Measurements from ENCODE around the gene OXLD1.

OXLD1 gene

GRCh38 chr17:81703747-81704654 lies 37.6 kb upstream of the OXLD1 start:
- DNase-seq (ENCODE audit: low read depth, low spot score) = no peak
- peak overlapping the region; percentile 75 for H3K4me3 ChIP-seq (ENCODE audit: low read length)

GRCh38 chr17:81702934-81703746 lies 36.7 kb upstream of the OXLD1 start, which contains the start of gene MRPL12:
TSS of gene MRPL12 (plus strand) at chr17:81703367. CDS start at chr17:81703502, 135 bp downstream.
- peak; percentile 87 for DNase-seq (ENCODE audit: low read depth, low spot score)
- H3K4me3 ChIP-seq (ENCODE audit: low read length) = peak within 1 kb of the TSS; percentile 75

- peak overlapping the region; percentile 75 for H3K4me3 ChIP-seq (ENCODE audit: low read length)
- DNase-seq (ENCODE audit: low read depth, low spot score) = no peak
Observed at GRCh38 chr17:81701288-81702071, 35.1 kb upstream of the OXLD1 start.

GRCh38 chr17:81700353-81701287 lies 34.2 kb upstream of the OXLD1 start:
- H3K4me3 ChIP-seq (ENCODE audit: low read length) = no peak overlapping the region

GRCh38 chr17:81697261-81698044 lies 31.0 kb upstream of the OXLD1 start:
- no peak for DNase-seq (ENCODE audit: low read depth, low spot score)
- no peak overlapping the region for H3K4me3 ChIP-seq (ENCODE audit: low read length)

More at GRCh38 chr17:81700353-81701287, 34.2 kb upstream of the OXLD1 start:
- no peak for DNase-seq (ENCODE audit: low read depth, low spot score)

DNA sequence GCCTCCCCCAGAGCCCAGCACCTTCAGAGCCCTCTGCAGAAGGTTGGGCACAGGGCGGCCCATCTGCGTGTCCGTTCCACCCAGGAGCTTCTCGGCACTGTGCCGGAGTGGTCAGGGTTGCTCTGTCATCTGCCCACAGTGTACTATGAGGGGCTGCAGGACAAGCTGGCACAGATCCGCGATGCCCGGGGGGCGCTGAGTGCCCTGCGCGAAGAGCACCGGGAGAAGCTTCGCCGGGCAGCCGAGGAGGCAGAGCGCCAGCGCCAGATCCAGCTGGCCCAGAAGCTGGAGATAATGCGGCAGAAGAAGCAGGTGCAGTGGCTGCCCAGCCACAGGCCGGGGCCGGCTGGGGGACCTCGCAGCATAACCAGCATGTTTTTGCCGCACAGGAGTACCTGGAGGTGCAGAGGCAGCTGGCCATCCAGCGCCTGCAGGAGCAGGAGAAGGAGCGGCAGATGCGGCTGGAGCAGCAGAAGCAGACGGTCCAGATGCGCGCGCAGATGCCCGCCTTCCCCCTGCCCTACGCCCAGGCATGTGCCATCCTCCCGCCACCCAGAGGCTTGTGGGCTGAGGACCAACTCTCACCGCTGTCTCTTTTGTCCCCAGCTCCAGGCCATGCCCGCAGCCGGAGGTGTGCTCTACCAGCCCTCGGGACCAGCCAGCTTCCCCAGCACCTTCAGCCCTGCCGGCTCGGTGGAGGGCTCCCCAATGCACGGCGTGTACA lies 30.0 kb upstream of the OXLD1 start:
- no peak for DNase-seq (ENCODE audit: low read depth, low spot score)
- no peak overlapping the region for H3K4me3 ChIP-seq (ENCODE audit: low read length)

DNA sequence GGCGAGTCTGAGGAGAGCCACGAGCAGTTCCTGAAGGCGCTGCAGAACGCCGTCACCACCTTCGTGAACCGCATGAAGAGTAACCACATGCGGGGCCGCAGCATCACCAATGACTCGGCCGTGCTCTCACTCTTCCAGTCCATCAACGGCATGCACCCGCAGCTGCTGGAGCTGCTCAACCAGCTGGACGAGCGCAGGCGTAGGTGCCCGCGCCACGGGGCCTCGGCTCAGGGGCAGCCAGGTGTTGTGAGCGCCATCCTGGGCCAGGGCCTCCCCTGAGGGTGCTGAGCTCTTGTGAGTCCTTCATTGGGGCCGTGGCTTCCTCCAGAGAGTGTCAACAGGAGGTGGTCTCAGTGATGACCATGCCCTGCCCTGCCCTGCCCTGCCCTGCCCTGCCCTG lies 29.4 kb upstream of the OXLD1 start:
- DNase-seq (ENCODE audit: low read depth, low spot score) = no peak
- no peak overlapping the region for H3K4me3 ChIP-seq (ENCODE audit: low read length)

GRCh38 chr17:81695211-81695610 lies 28.8 kb upstream of the OXLD1 start:
- DNase-seq (ENCODE audit: low read depth, low spot score) = no peak
- H3K4me3 ChIP-seq (ENCODE audit: low read length) = no peak overlapping the region

DNA sequence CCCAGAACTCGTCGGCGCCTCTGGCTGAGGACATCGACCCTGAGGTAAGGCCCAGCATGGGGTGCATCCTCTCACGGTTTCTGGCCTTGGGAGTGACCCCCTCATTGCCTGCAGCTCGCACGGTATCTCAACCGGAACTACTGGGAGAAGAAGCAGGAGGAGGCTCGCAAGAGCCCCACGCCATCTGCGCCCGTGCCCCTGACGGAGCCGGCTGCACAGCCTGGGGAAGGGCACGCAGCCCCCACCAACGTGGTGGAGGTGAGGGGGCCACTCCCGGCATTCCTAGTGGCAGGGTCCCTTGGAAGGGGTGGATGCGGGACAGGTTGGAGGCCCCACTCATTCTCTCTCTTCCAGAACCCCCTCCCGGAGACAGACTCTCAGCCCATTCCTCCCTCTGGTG lies 28.4 kb upstream of the OXLD1 start:
- DNase-seq (ENCODE audit: low read depth, low spot score) = no peak
- no peak overlapping the region for H3K4me3 ChIP-seq (ENCODE audit: low read length)

- H3K4me3 ChIP-seq (ENCODE audit: low read length) = no peak overlapping the region
- no peak for DNase-seq (ENCODE audit: low read depth, low spot score)
Observed at GRCh38 chr17:81693509-81694210, 27.3 kb upstream of the OXLD1 start.

GRCh38 chr17:81691608-81692007 lies 25.2 kb upstream of the OXLD1 start:
- no peak for DNase-seq (ENCODE audit: low read depth, low spot score)
- no peak overlapping the region for H3K4me3 ChIP-seq (ENCODE audit: low read length)

- DNase-seq (ENCODE audit: low read depth, low spot score) = no peak
- no peak overlapping the region for H3K4me3 ChIP-seq (ENCODE audit: low read length)
Observed at GRCh38 chr17:81691196-81691595, 24.8 kb upstream of the OXLD1 start.

DNA sequence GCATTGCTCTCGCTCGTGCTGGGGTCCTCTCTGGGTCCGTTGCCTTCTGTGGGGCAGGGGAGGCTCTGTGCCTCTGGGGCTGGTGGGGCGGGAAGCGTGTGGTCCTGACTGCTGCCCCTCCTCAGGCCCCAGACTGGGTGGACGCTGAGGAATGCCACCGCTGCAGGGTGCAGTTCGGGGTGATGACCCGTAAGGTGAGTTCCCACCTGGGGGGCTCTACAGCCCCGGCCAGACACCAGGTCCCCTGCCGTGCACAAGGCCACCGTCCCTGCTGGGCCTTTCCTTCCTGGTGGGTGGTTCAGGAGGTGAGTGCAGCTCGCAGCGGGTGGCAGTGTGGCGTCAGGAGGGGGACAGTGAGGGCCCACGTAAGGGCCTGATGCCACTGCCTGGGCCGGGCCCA lies 24.1 kb upstream of the OXLD1 start:
- no peak overlapping the region for H3K4me3 ChIP-seq (ENCODE audit: low read length)
- no peak for DNase-seq (ENCODE audit: low read depth, low spot score)

DNA sequence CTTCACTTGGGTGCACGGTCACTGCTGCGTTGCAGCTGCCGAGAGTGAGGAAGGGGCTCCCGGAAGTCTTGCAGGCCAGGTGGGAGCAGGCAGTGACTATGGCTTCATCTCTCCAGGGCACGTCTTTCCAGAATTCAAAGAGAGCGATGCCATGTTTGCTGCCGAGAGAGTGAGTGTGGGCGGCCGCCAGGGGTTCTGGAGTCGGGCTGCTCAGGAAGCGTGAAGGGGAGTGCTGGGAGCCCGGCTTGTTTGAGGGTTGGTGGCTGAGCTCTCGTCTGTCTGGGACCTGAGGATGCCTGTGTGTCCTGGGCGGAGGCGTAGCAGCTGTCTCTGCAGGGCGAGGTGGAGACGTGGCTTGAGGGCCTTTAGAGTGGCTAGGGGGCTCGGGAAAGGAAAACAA lies 23.7 kb upstream of the OXLD1 start:
- no peak overlapping the region for H3K4me3 ChIP-seq (ENCODE audit: low read length)
- no peak for DNase-seq (ENCODE audit: low read depth, low spot score)

DNA sequence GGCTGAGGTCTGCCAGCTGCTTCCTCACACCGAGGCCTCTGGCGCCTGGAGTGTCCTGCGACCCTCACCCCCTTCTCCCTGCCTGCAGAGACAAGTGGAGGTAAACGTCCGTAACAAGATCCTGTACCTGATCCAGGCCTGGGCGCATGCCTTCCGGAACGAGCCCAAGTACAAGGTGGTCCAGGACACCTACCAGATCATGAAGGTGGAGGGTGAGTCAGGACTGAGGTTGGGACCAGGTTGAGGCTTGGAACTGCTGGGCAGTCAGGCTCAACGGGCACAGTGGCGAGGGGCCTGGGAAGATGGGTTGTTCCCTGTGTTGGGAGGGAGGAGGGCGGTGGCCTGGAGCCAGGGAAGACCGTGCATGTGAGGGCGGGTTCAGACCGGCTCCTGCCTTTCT lies 22.2 kb upstream of the OXLD1 start:
- no peak overlapping the region for H3K4me3 ChIP-seq (ENCODE audit: low read length)
- no peak for DNase-seq (ENCODE audit: low read depth, low spot score)

- no peak for DNase-seq (ENCODE audit: low read depth, low spot score)
- no peak overlapping the region for H3K4me3 ChIP-seq (ENCODE audit: low read length)
Observed at GRCh38 chr17:81687770-81688541, 21.6 kb upstream of the OXLD1 start.
